Epithelial cell of esophagus (primary cell): ENCODE results near the gene ZC3HAV1.
"Not testable (repeated sequence)": the region's sequence is repeated elsewhere in the genome, so short reads cannot be mapped to it uniquely, and the experiment has no call there.

Source experiments
- DNase-seq: peaks from one replicate; pipeline ENCODE4 v3.0.0; 2010; ENCODE audit warnings: low read depth
- H3K4me3 ChIP-seq: 2 replicates; pipeline ENCODE4 v1.5.1; 2011; ENCODE audit warnings: mild to moderate bottlenecking, low read length, control low read depth
- CTCF ChIP-seq: IDR thresholded peaks from 2 replicates; pipeline ENCODE4 v1.5.1; 2011; ENCODE audit warnings: low read depth, mild to moderate bottlenecking, low read length, control low read depth, inconsistent platforms; ENCODE audit not compliant: insufficient read depth; ENCODE audit errors: missing control alignments

The ZC3HAV1 gene

GRCh38 chr7:139034336-139034735 is 75.2 kb downstream of the ZC3HAV1 start:
- peak; percentile 32 for DNase-seq
- TF ChIP-seq CTCF = no peak
- H3K4me3 ChIP-seq = peak overlapping the region; percentile 59

DNA sequence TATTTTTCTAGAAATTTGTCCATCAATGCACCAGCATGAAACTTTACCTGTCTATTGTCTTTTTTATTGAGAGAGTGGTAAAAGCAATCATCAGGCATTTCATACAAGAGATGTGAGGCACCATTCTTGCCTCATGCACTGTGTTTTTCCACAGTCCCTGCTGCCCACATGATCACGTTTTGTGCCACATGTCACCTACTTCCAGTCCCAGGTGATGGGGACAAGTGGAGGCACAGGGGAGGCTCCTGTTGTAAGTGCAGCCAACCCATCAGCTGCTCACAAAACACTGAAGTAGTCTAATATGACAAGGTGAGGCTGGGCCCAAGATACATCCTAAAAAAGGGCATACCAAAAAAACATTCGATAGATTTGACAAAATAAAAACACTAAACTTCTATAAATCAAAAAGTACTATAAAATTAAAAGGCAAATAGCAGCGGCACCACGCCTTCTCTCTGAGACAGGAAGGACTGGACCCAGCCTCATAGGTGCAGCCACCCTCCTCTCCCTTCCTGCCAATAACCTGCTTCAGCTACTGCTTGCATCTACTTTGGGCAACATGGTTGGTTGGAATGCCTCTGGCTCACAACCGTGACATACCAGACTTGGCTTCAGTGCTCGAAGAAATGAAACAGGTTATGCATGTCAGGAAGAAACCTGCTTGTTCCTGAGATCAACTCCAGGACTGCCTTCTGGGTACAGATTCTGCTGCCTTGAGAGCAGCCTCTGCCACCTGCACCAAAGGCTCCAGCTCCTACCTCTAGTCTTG is 76.0 kb downstream of the ZC3HAV1 start:
- DNase-seq = peak; percentile 69
- TF ChIP-seq CTCF = no peak
- H3K4me3 ChIP-seq = no peak overlapping the region

GRCh38 chr7:139032473-139032872 is 77.0 kb downstream of the ZC3HAV1 start:
- no peak for DNase-seq
- no peak overlapping the region for H3K4me3 ChIP-seq
- no peak for TF ChIP-seq CTCF

- H3K4me3 ChIP-seq = no peak overlapping the region
- TF ChIP-seq CTCF = no peak
- no peak for DNase-seq
These were observed 80.2 kb downstream of the ZC3HAV1 start for GRCh38 chr7:139029353-139029752.

DNA sequence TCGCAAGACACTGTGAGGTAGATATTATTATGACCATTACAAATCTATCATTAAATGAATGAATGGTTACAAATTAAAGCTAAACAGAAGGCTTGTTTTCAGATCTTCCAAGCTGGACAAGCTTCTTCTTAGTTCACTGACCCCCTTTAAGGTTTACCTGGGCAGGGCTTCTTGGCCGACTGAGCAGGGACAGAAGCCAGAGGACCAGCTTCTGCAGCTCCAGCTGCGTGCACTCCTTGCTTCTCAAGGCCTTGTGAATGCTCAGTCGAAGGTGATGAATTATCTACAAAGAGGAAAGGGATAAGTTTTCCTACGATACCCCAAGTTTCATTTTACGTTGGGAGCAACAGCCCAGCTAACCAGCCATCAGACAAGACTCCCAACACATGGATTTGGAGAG is 83.0 kb downstream of the ZC3HAV1 start:
- TF ChIP-seq CTCF = no peak
- no peak for DNase-seq
- H3K4me3 ChIP-seq = no peak overlapping the region

DNA sequence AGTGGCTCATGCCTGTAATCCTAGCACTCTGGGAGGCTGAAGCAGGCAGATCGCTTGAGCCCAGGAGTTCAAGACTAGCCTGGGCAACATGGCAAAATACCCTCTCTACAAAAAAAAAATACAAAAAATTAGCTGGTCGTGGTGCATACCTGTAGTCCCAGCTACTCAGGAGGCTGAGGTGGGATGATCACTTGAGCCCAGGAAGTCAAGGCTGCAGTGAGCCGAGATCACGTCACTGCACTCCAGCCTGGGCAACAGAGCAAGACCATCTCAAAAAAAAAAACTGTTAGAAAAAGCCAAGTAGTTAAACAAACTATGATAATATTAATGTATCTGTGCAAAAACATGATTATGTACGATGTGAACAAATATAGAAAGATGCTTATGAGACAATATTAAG is 83.7 kb downstream of the ZC3HAV1 start:
- DNase-seq, H3K4me3 ChIP-seq: not testable (repeated sequence)

- no peak for DNase-seq
- no peak for TF ChIP-seq CTCF
- no peak overlapping the region for H3K4me3 ChIP-seq
These were observed 86.4 kb downstream of the ZC3HAV1 start for GRCh38 chr7:139023076-139023475.
